Measurements from ENCODE around the gene VAV2.

Gene VAV2

GRCh38 chr9:134002796-134003195, 10.7 kb upstream of the VAV2 start:
- no peaks in the 10 kb centered on the region for H3K4me1 ChIP-seq (ENCODE audit: control insufficient read depth, insufficient read depth, low read length)
- H3K9me3 ChIP-seq (ENCODE audit: control insufficient read depth, low read length): no peaks in the 10 kb centered on the region
- peaks cover 5% of the 10 kb centered on the region for H3K27me3 ChIP-seq (ENCODE audit: control insufficient read depth, insufficient read depth, low read length)
- no peak overlapping the region for H3K9ac ChIP-seq (ENCODE audit: low read length)
- H3K4me3 ChIP-seq (ENCODE audit: low read length): no peak overlapping the region
- no peaks in the 10 kb centered on the region for H3K36me3 ChIP-seq (ENCODE audit: control insufficient read depth, insufficient read depth, low read length)

GRCh38 chr9:133999851-134000265, 7.7 kb upstream of the VAV2 start:
- H3K9ac ChIP-seq (ENCODE audit: low read length): no peak overlapping the region
- peaks cover 5% of the 10 kb centered on the region for H3K27me3 ChIP-seq (ENCODE audit: control insufficient read depth, insufficient read depth, low read length)
- no peaks in the 10 kb centered on the region for H3K9me3 ChIP-seq (ENCODE audit: control insufficient read depth, low read length)

GRCh38 chr9:133998915-133999595, 6.9 kb upstream of the VAV2 start:
- Histone ChIP-seq H3K27me3 (ENCODE audit: control insufficient read depth, insufficient read depth, low read length) (peaks cover 5% of the 10 kb centered on the region), H3K9ac (ENCODE audit: low read length) (no peak overlapping the region), H3K4me3 (ENCODE audit: low read length) (no peak overlapping the region), H3K4me1 (ENCODE audit: control insufficient read depth, insufficient read depth, low read length) (peaks cover 6% of the 10 kb centered on the region), H3K36me3 (ENCODE audit: control insufficient read depth, insufficient read depth, low read length) (no peaks in the 10 kb centered on the region), H3K9me3 (ENCODE audit: control insufficient read depth, low read length) (no peaks in the 10 kb centered on the region)

More at GRCh38 chr9:133999851-134000265, 7.7 kb upstream of the VAV2 start:
- H3K36me3 ChIP-seq (ENCODE audit: control insufficient read depth, insufficient read depth, low read length): no peaks in the 10 kb centered on the region
- no peaks in the 10 kb centered on the region for H3K4me1 ChIP-seq (ENCODE audit: control insufficient read depth, insufficient read depth, low read length)
- no peak overlapping the region for H3K4me3 ChIP-seq (ENCODE audit: low read length)

GRCh38 chr9:133997584-133997983, 5.5 kb upstream of the VAV2 start:
- Histone ChIP-seq H3K27me3 (ENCODE audit: control insufficient read depth, insufficient read depth, low read length) (peaks cover 5% of the 10 kb centered on the region), H3K4me3 (ENCODE audit: low read length) (no peak overlapping the region), H3K36me3 (ENCODE audit: control insufficient read depth, insufficient read depth, low read length) (no peaks in the 10 kb centered on the region), H3K9ac (ENCODE audit: low read length) (no peak overlapping the region), H3K9me3 (ENCODE audit: control insufficient read depth, low read length) (no peaks in the 10 kb centered on the region), H3K4me1 (ENCODE audit: control insufficient read depth, insufficient read depth, low read length) (peaks cover 17% of the 10 kb centered on the region)

GRCh38 chr9:133996531-133997520, 4.7 kb upstream of the VAV2 start:
- H3K4me1 ChIP-seq (ENCODE audit: control insufficient read depth, insufficient read depth, low read length): peaks cover 17% of the 10 kb centered on the region
- no peaks in the 10 kb centered on the region for H3K36me3 ChIP-seq (ENCODE audit: control insufficient read depth, insufficient read depth, low read length)
- no peaks in the 10 kb centered on the region for H3K9me3 ChIP-seq (ENCODE audit: control insufficient read depth, low read length)
- H3K9ac ChIP-seq (ENCODE audit: low read length): no peak overlapping the region
- H3K4me3 ChIP-seq (ENCODE audit: low read length): no peak overlapping the region
- peaks cover 5% of the 10 kb centered on the region for H3K27me3 ChIP-seq (ENCODE audit: control insufficient read depth, insufficient read depth, low read length)

GRCh38 chr9:133995012-133995896, 3.1 kb upstream of the VAV2 start:
- no peak overlapping the region for H3K4me3 ChIP-seq (ENCODE audit: low read length)

GRCh38 chr9:133994353-133995011, 2.4 kb upstream of the VAV2 start:
- H3K4me1 ChIP-seq (ENCODE audit: control insufficient read depth, insufficient read depth, low read length): peaks cover 34% of the 10 kb centered on the region
- peaks cover 4% of the 10 kb centered on the region for H3K27me3 ChIP-seq (ENCODE audit: control insufficient read depth, insufficient read depth, low read length)
- no peak overlapping the region for H3K4me3 ChIP-seq (ENCODE audit: low read length)
- H3K9me3 ChIP-seq (ENCODE audit: control insufficient read depth, low read length): no peaks in the 10 kb centered on the region
- H3K9ac ChIP-seq (ENCODE audit: low read length): no peak overlapping the region
- H3K36me3 ChIP-seq (ENCODE audit: control insufficient read depth, insufficient read depth, low read length): no peaks in the 10 kb centered on the region

More at GRCh38 chr9:133995012-133995896, 3.1 kb upstream of the VAV2 start:
- peaks cover 27% of the 10 kb centered on the region for H3K4me1 ChIP-seq (ENCODE audit: control insufficient read depth, insufficient read depth, low read length)
- no peaks in the 10 kb centered on the region for H3K9me3 ChIP-seq (ENCODE audit: control insufficient read depth, low read length)
- no peak overlapping the region for H3K9ac ChIP-seq (ENCODE audit: low read length)
- no peaks in the 10 kb centered on the region for H3K36me3 ChIP-seq (ENCODE audit: control insufficient read depth, insufficient read depth, low read length)
- peaks cover 4% of the 10 kb centered on the region for H3K27me3 ChIP-seq (ENCODE audit: control insufficient read depth, insufficient read depth, low read length)

GRCh38 chr9:133993635-133994253, 1.6 kb upstream of the VAV2 start:
- Histone ChIP-seq H3K9ac (ENCODE audit: low read length) (peak overlapping the region; percentile 76), H3K4me1 (ENCODE audit: control insufficient read depth, insufficient read depth, low read length) (peaks cover 35% of the 10 kb centered on the region), H3K9me3 (ENCODE audit: control insufficient read depth, low read length) (no peaks in the 10 kb centered on the region), H3K27me3 (ENCODE audit: control insufficient read depth, insufficient read depth, low read length) (peaks cover 4% of the 10 kb centered on the region), H3K4me3 (ENCODE audit: low read length) (no peak overlapping the region), H3K36me3 (ENCODE audit: control insufficient read depth, insufficient read depth, low read length) (no peaks in the 10 kb centered on the region)

- peak overlapping the region; percentile 82 for H3K4me3 ChIP-seq (ENCODE audit: low read length)
- H3K9ac ChIP-seq (ENCODE audit: low read length): peak overlapping the region; percentile 76
Observed at GRCh38 chr9:133992780-133993634, 883 bp upstream of the VAV2 start.

GRCh38 chr9:133991214-133991921, 756 bp downstream of the VAV2 start:
- H3K9ac ChIP-seq (ENCODE audit: low read length): peak overlapping the region; percentile 57
- no peaks in the 10 kb centered on the region for H3K36me3 ChIP-seq (ENCODE audit: control insufficient read depth, insufficient read depth, low read length)
- H3K4me1 ChIP-seq (ENCODE audit: control insufficient read depth, insufficient read depth, low read length): peaks cover 35% of the 10 kb centered on the region
- no peaks in the 10 kb centered on the region for H3K9me3 ChIP-seq (ENCODE audit: control insufficient read depth, low read length)
- no peak overlapping the region for H3K4me3 ChIP-seq (ENCODE audit: low read length)
- H3K27me3 ChIP-seq (ENCODE audit: control insufficient read depth, insufficient read depth, low read length): peaks cover 4% of the 10 kb centered on the region

More at GRCh38 chr9:133992780-133993634, 883 bp upstream of the VAV2 start:
- Histone ChIP-seq H3K4me1 (ENCODE audit: control insufficient read depth, insufficient read depth, low read length) (peaks cover 35% of the 10 kb centered on the region), H3K36me3 (ENCODE audit: control insufficient read depth, insufficient read depth, low read length) (no peaks in the 10 kb centered on the region), H3K27me3 (ENCODE audit: control insufficient read depth, insufficient read depth, low read length) (peaks cover 4% of the 10 kb centered on the region), H3K9me3 (ENCODE audit: control insufficient read depth, low read length) (no peaks in the 10 kb centered on the region)

Measured in mucosa of stomach (tissue), 1 donor.